COR-L47 (cell line): ENCODE measurements around the gene CDC37L1.
"Not testable (repeated sequence)": the region's sequence is repeated elsewhere in the genome, so short reads cannot be mapped to it uniquely, and the experiment has no call there.

ENCODE experiments used
- DNase-seq: peaks from one replicate; lab custom pipeline; 2025; lab: John Stamatoyannopoulos, UW

CDC37L1 gene

GRCh38 chr9:4679268-4680172, at the start of gene CDC37L1:
Gene CDC37L1 (plus strand): TSS chr9:4679569. CDS start chr9:4679768, 199 bp downstream.
- DNase-seq: peak; percentile 94

GRCh38 chr9:4630836-4631235, 48.5 kb upstream of the CDC37L1 start:
- DNase-seq: no peak

GRCh38 chr9:4638968-4639367, 40.4 kb upstream of the CDC37L1 start:
- DNase-seq: peak; percentile 56

- no peak for DNase-seq
Observed at GRCh38 chr9:4639420-4639819, 39.9 kb upstream of the CDC37L1 start.

GRCh38 chr9:4640027-4640426, 39.3 kb upstream of the CDC37L1 start:
- DNase-seq: peak; percentile 29

- DNase-seq: no peak
Observed at GRCh38 chr9:4642351-4642750, 37.0 kb upstream of the CDC37L1 start.

GRCh38 chr9:4654084-4654483, 25.3 kb upstream of the CDC37L1 start:
- DNase-seq: no peak

GRCh38 chr9:4654538-4654937, 24.8 kb upstream of the CDC37L1 start:
- no peak for DNase-seq

GRCh38 chr9:4656196-4656595, 23.2 kb upstream of the CDC37L1 start:
- DNase-seq: not testable (repeated sequence)

GRCh38 chr9:4656621-4657020, 22.7 kb upstream of the CDC37L1 start:
- DNase-seq: no peak

GRCh38 chr9:4657426-4658159, 21.8 kb upstream of the CDC37L1 start:
- peak; percentile 26 for DNase-seq

GRCh38 chr9:4660665-4661064, 18.7 kb upstream of the CDC37L1 start:
- DNase-seq: not testable (repeated sequence)

- no peak for DNase-seq
Observed at GRCh38 chr9:4661165-4661564, 18.2 kb upstream of the CDC37L1 start.

- DNase-seq: no peak
Observed at GRCh38 chr9:4661611-4662010, 17.8 kb upstream of the CDC37L1 start.

- DNase-seq: peak; percentile 91
Observed at GRCh38 chr9:4662108-4662988, 17.0 kb upstream of the CDC37L1 start, which contains the start of gene PLPP6. Gene PLPP6 (plus strand): TSS chr9:4662294. CDS start chr9:4662376, 82 bp downstream.

- no peak for DNase-seq
Observed at GRCh38 chr9:4662989-4663792, 16.2 kb upstream of the CDC37L1 start.

- DNase-seq: no peak
Observed at GRCh38 chr9:4663956-4664355, 15.4 kb upstream of the CDC37L1 start.

GRCh38 chr9:4665357-4665756, 14.0 kb upstream of the CDC37L1 start:
- DNase-seq: no peak

- DNase-seq: peak; percentile 74
Observed at GRCh38 chr9:4666042-4666699, 13.2 kb upstream of the CDC37L1 start, which contains the start of gene SPATA6L. Gene SPATA6L (minus strand): TSS chr9:4666480. CDS start chr9:4666250, 230 bp downstream.

GRCh38 chr9:4667681-4668080, 11.7 kb upstream of the CDC37L1 start:
- no peak for DNase-seq
